ENCODE data around the gene CFAP69.

The CFAP69 gene

GRCh38 chr7:90267263-90267858 is 22.4 kb downstream of the CFAP69 start:
- FAIRE-seq (no peak), DNase-seq (ENCODE audit: insufficient read length, low spot score) (no peak)

- DNase-seq (ENCODE audit: insufficient read length, low spot score) (no peak), FAIRE-seq (no peak)
Measured at GRCh38 chr7:90269163-90269562, 24.2 kb downstream of the CFAP69 start.

- DNase-seq (ENCODE audit: insufficient read length, low spot score) (no peak), FAIRE-seq (no peak)
Measured at GRCh38 chr7:90270431-90271178, 25.6 kb downstream of the CFAP69 start.

GRCh38 chr7:90271753-90272152 is 26.8 kb downstream of the CFAP69 start:
- no peak for FAIRE-seq

GRCh38 chr7:90272242-90272641 is 27.3 kb downstream of the CFAP69 start:
- FAIRE-seq (no peak), DNase-seq (ENCODE audit: insufficient read length, low spot score) (no peak)

More at GRCh38 chr7:90271753-90272152, 26.8 kb downstream of the CFAP69 start:
- no peak for DNase-seq (ENCODE audit: insufficient read length, low spot score)

GRCh38 chr7:90274161-90274560 is 29.2 kb downstream of the CFAP69 start:
- no peak for DNase-seq (ENCODE audit: insufficient read length, low spot score)
- no peak for FAIRE-seq

- no peak for DNase-seq (ENCODE audit: insufficient read length, low spot score)
- FAIRE-seq = no peak
Measured at GRCh38 chr7:90276033-90276728, 31.2 kb downstream of the CFAP69 start.

DNA sequence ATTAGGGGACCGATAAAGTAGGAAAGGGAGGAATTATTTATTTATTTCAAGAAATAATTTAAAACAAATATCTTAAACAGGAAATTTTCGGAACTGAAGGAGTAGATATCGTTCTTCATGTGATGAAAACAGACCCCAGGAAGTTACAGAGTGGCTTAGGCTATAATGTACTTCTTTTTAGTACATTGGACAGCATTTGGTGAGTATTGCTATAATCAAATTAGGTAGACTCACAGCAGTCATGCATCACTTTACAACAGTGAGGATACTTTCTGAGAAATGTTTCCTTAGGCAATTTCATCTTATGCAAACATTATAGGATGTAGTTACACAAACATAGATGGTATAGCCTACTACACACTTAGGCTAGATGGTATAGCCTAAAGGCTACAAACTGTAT is 43.2 kb downstream of the CFAP69 start:
- FAIRE-seq (no peak), DNase-seq (ENCODE audit: insufficient read length, low spot score) (no peak)

DNA sequence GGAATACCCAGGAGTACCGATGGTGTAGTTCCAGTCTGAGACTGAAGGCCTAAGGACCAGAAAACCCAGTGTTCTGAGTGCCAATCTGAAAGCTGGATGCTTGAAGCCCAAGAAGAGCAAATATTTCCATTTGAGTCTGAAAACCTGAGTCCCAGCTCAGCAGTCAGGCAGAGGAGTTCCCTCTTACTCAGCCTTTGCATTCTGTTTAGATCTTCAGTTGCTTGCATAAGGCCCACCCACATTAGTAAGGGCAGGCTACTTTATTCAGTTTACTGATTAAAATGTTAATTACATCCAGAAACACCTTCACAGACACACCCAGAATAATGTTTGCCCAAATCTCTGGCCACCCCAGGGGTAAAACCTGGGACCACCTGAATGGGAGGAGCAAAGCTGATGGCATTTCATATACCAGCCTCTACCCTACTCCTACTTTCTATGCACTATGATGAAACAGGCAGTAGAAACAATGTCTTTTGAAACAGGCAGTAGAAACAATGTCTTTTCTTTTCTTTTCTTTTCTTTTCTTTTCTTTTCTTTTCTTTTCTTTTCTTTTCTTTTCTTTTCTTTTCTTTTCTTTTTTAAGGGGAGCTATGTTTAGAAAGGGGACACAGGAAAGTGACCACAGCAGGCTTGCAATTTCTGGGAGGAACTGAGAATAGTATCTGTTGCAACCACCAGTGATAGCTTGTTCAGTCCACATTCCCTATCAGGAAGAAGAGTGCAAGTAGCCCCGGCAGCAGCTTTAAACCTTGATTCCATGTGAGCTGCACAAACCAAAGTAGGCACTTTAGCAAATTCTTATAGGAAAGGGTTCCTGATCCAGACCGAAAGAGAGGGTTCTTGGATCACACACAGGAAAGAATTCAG is 45.5 kb downstream of the CFAP69 start:
- no peak for FAIRE-seq
- DNase-seq (ENCODE audit: insufficient read length, low spot score) = no peak

DNA sequence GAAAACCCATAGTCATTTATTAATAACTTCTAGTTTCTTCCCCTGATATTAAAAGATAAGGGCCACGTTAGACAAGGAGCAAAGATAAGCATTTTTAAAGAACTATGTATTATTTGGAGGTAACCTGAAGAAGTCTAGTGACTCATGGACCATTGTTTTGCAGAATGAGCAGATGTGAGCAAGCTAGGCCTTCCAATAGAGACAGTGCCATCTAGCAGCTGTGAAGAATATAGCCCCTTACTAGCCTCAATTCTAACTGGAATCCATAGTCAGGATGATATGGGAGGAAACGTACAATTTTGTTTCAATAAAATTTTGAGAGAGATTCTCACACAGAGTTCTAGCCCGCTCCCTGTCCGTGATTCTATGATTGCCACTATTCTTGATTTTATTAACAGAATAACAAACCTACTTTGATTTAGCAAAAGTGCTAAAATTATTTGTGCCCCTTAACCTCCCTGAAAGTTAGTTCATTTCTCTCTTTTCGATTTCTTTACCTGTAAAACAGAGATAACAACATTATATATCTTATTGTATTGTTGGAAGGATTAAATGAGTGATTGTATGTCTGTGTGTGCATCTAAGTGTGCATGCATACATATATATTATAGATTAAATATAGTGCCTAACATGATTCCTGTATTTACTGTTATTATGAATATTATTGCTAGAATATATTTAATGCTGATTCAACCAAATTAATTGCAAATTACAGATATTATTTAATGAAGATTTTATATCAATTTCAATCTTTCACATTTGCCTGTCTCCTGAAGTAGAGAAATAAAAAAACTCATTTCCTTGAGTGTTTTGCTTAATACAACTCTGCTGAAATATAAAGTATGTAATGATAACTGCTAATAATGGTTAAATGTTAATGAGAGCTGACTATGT is 53.4 kb downstream of the CFAP69 start:
- DNase-seq (ENCODE audit: insufficient read length, low spot score) = peak; percentile 12
- no peak for FAIRE-seq

GRCh38 chr7:90303241-90303640 is 58.3 kb downstream of the CFAP69 start:
- FAIRE-seq (no peak), DNase-seq (ENCODE audit: insufficient read length, low spot score) (no peak)

GRCh38 chr7:90309872-90310271 is 64.9 kb downstream of the CFAP69 start:
- no peak for FAIRE-seq

DNA sequence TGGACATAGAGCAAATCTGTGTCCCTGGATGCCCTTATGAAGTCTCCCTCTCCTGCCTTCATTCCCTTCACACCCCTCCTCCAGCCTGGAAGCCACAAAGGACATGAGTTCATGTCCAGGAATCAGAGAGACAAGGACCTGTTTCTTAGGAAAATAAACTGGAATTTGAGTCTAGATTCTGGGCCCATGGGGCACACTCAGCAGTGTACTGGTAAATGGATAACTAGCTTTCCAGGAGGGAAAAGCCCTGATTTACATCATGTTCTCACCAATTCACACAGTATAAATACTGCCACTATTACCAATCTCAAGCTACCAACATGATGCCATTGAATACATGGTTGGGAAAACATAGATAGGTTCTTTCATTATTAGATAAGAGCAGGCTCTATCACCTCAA is 66.2 kb downstream of the CFAP69 start:
- FAIRE-seq (no peak), DNase-seq (ENCODE audit: insufficient read length, low spot score) (no peak)

More at GRCh38 chr7:90309872-90310271, 64.9 kb downstream of the CFAP69 start:
- no peak for DNase-seq (ENCODE audit: insufficient read length, low spot score)

- DNase-seq (ENCODE audit: insufficient read length, low spot score) (no peak), FAIRE-seq (no peak)
Measured at GRCh38 chr7:90312745-90313144, 67.8 kb downstream of the CFAP69 start.

DNA sequence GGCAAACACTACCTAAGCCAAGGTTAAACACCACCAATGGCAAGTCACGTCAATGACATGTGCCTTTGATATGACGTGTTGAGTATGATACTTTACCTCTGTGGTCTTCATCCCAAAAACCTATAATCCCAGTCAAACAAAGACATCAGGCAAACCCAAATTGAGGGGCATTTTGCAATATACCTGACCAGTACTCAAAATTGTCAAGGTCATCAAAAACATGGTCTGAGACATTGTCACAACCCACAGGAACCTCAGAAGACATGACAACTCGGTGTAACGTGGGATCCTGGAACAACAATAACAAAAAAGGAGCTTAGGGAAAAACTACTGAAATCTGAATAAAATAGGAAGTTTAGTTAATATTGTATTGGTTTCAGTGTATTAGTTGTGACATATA is 68.9 kb downstream of the CFAP69 start:
- FAIRE-seq (no peak), DNase-seq (ENCODE audit: insufficient read length, low spot score) (no peak)

GRCh38 chr7:90320014-90320413 is 75.0 kb downstream of the CFAP69 start:
- DNase-seq (ENCODE audit: insufficient read length, low spot score) = no peak
- no peak for FAIRE-seq

DNA sequence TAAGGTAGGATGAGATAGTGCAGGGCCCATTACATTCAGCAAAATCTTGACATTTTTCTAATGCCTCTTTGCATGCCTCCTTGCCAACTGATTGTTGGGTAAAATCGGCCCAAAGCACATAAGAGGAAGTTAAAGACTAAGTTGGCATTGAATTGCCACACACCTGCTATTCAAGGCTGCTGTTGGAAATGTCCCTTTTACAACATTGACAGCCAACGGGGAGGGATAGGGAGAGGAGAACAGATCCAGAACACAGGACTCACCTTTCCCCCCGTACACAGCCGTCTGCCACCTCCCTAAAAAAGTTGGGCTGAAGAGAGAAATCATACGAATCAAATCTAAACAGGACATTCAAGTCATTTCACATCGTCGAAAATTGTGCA is 75.4 kb downstream of the CFAP69 start:
- no peak for DNase-seq (ENCODE audit: insufficient read length, low spot score)
- FAIRE-seq = no peak

- no peak for FAIRE-seq
- no peak for DNase-seq (ENCODE audit: insufficient read length, low spot score)
Measured at GRCh38 chr7:90320801-90321494, 76.0 kb downstream of the CFAP69 start, which contains the start of gene FAM237B. TSS of gene FAM237B (minus strand) at chr7:90321304. CDS start at chr7:90319748, 1,556 bp downstream.

DNA sequence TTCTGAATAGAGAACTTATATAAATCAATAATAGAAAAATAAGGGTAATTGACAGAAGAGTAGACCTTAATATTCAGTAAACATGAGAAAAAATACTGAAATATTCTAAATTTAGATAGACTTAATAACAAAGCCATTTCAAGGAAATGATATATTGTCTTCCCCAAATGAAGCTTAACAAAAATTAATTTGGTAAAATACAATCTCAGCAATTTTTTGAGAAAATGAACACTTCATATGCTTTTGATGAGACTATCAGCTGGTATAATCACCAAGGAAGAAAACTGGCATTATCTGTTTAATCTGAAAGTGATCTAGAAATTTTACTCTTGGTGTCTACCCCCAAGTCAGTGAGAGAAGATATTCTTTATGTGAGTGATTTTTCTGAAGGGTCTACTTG is 77.9 kb downstream of the CFAP69 start:
- FAIRE-seq (no peak), DNase-seq (ENCODE audit: insufficient read length, low spot score) (no peak)

Measured in HTR-8/SVneo (cell line).